GM19467 (cell line): ENCODE measurements around the gene NAA11.

Source experiments
- ATAC-seq: cut with Tn5 transposase; IDR thresholded peaks from one replicate; pipeline ENCODE4 v1.9.1; 2021; ENCODE audit warnings: mild to moderate bottlenecking, moderate library complexity; ENCODE audit not compliant: unreplicated experiment

Gene NAA11

GRCh38 chr4:79325864-79326328 lies at the start of gene NAA11:
NAA11 (minus strand) TSS chr4:79326061; CDS start chr4:79325877, 184 bp downstream.
- ATAC-seq: no peak

GRCh38 chr4:79370026-79370425 lies 44.2 kb upstream of the NAA11 start:
- no peak for ATAC-seq

- ATAC-seq: no peak
These were observed 41.2 kb upstream of the NAA11 start for GRCh38 chr4:79367096-79367495.

- no peak for ATAC-seq
These were observed 40.6 kb upstream of the NAA11 start for GRCh38 chr4:79366422-79366821.

- no peak for ATAC-seq
These were observed 38.2 kb upstream of the NAA11 start for GRCh38 chr4:79364061-79364460.

- no peak for ATAC-seq
These were observed 36.8 kb upstream of the NAA11 start for GRCh38 chr4:79362626-79363025.

GRCh38 chr4:79360006-79360405 lies 34.1 kb upstream of the NAA11 start:
- no peak for ATAC-seq

- no peak for ATAC-seq
These were observed 32.6 kb upstream of the NAA11 start for GRCh38 chr4:79358438-79358837.

- ATAC-seq: no peak
These were observed 31.5 kb upstream of the NAA11 start for GRCh38 chr4:79357365-79357764.

- no peak for ATAC-seq
These were observed 27.2 kb upstream of the NAA11 start for GRCh38 chr4:79353075-79353474.

GRCh38 chr4:79348405-79348804 lies 22.5 kb upstream of the NAA11 start:
- no peak for ATAC-seq

GRCh38 chr4:79341893-79342653 lies 16.2 kb upstream of the NAA11 start:
- ATAC-seq: no peak

GRCh38 chr4:79340568-79340967 lies 14.7 kb upstream of the NAA11 start:
- ATAC-seq: no peak

GRCh38 chr4:79338148-79338547 lies 12.3 kb upstream of the NAA11 start:
- peak; percentile 56 for ATAC-seq

GRCh38 chr4:79334783-79335182 lies 8.9 kb upstream of the NAA11 start:
- ATAC-seq: no peak

- no peak for ATAC-seq
These were observed 8.5 kb upstream of the NAA11 start for GRCh38 chr4:79334341-79334740.

- no peak for ATAC-seq
These were observed 5.4 kb upstream of the NAA11 start for GRCh38 chr4:79331126-79331876.

GRCh38 chr4:79330720-79331119 lies 4.9 kb upstream of the NAA11 start:
- ATAC-seq: no peak

- ATAC-seq: no peak
These were observed 425 bp downstream of the NAA11 start for GRCh38 chr4:79325436-79325835.

- no peak for ATAC-seq
These were observed 5.9 kb downstream of the NAA11 start for GRCh38 chr4:79319975-79320374.

- no peak for ATAC-seq
These were observed 8.2 kb downstream of the NAA11 start for GRCh38 chr4:79317711-79318110.

GRCh38 chr4:79315891-79316290 lies 10.0 kb downstream of the NAA11 start:
- no peak for ATAC-seq
